ENCODE measurements around the gene RBM15B. TPM values are rescaled to one million over a fixed set of nuclear protein-coding genes. Genes with fewer than 3 reads are reported as not detected.

Gene RBM15B
- total RNA-seq = 10 to 100 TPM in 1 of 4 donors, 1 to 10 TPM in 3; 4.9 to 13.7 (median 8.9) TPM

- peak; percentile 95 to 97 for DNase-seq
- H3K27me3 ChIP-seq = no peaks in the 10 kb centered on the region
- peak within 1 kb of the TSS; percentile 77 to 94 (median 90) for H3K27ac ChIP-seq
- H3K4me1 ChIP-seq = peaks cover 50 to 60% of the 10 kb centered on the region in 2 donors
- ATAC-seq = peak; percentile 81 to 87
- H3K36me3 ChIP-seq = peaks cover 0 to 60% of the 10 kb centered on the region in 2 donors
- H3K9me3 ChIP-seq = no peaks in the 10 kb centered on the region
- intact Hi-C loops (cut with DNase I; ENCODE audit: low total_unique reads) = loop anchor here (1.0 to 10.0 kb wide), 2 partner anchors 108 to 1036 kb away; partner anchors contain the start of genes CYB561D2, NPRL2 and TMEM115
- in situ Hi-C loops (cut with MboI; ENCODE audit: low sequenced_read_pairs in 4 of 4) = loop anchor here in 3 of 4 donors (5.0 to 25.0 kb wide), 4 partner anchors 106 to 779 kb away; partner anchors contain the start of genes CISH (in 1 of the 3), MAPKAPK3 (in 1 of the 3) and TEX264 (in 1 of the 3)
- H3K4me3 ChIP-seq = peak within 1 kb of the TSS; percentile 68 to 82 (median 76)
- TF ChIP-seq CTCF (IDR thresholded peaks at IDR 0.05 in 4 of 5, conservative IDR thresholded peaks at IDR 0.05 in 1 of 5) (peak in 4 of 5 experiments; percentile 85 to 90 (median 88)), POLR2A (IDR thresholded peaks at IDR 0.05) (peak; percentile 79 to 85)
These were observed at the start of gene RBM15B for GRCh38 chr3:51391075-51391565. Gene RBM15B, plus strand, starts transcription at chr3:51391285. Its CDS starts 115 bp downstream, at chr3:51391400.

GRCh38 chr3:51343918-51344687 is 47.0 kb upstream of the RBM15B start:
- Histone ChIP-seq H3K27me3 (no peaks in the 10 kb centered on the region), H3K36me3 (no peaks in the 10 kb centered on the region), H3K27ac (no peak overlapping the region), H3K4me1 (no peaks in the 10 kb centered on the region), H3K9me3 (no peaks in the 10 kb centered on the region), H3K4me3 (no peak overlapping the region)
- DNase-seq (no peak), ATAC-seq (no peak)
- no peak for TF ChIP-seq POLR2A (IDR thresholded peaks at IDR 0.05)
- no peak for TF ChIP-seq CTCF (IDR thresholded peaks at IDR 0.05 in 4 of 5, conservative IDR thresholded peaks at IDR 0.05 in 1 of 5)
- in situ Hi-C loops (cut with MboI; ENCODE audit: low sequenced_read_pairs in 4 of 4) (no loop called here), intact Hi-C loops (cut with DNase I; ENCODE audit: low total_unique reads) (no loop called here)

DNA sequence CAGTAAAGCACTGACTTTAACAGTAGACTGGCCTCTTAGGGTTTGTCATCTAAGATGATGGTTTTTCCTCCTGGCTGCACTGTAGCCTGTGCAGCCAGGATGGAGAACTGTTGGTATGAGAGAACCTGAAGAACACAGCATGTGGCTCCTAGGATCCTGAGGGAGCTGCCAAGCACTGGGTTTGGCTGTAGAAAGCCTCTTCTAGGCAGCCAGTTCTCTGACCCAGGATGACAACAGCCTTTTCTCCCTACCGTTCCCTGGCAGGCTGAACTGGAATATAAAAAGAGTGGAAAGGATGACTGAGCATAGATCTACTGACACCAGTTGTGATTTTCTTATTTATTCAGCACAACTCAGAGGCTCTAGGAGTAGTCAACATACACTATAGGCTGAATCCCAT is 40.3 kb upstream of the RBM15B start:
- H3K36me3 ChIP-seq = no peaks in the 10 kb centered on the region
- H3K4me3 ChIP-seq = no peak overlapping the region
- ATAC-seq (no peak), DNase-seq (no peak)
- H3K27me3 ChIP-seq = no peaks in the 10 kb centered on the region
- intact Hi-C loops (cut with DNase I; ENCODE audit: low total_unique reads) = no loop called here
- no peak for TF ChIP-seq CTCF (IDR thresholded peaks at IDR 0.05 in 4 of 5, conservative IDR thresholded peaks at IDR 0.05 in 1 of 5)
- no peak for TF ChIP-seq POLR2A (IDR thresholded peaks at IDR 0.05)
- in situ Hi-C loops (cut with MboI; ENCODE audit: low sequenced_read_pairs in 4 of 4) = no loop called here
- no peaks in the 10 kb centered on the region for H3K4me1 ChIP-seq
- no peaks in the 10 kb centered on the region for H3K9me3 ChIP-seq
- H3K27ac ChIP-seq = no peak overlapping the region

DNA sequence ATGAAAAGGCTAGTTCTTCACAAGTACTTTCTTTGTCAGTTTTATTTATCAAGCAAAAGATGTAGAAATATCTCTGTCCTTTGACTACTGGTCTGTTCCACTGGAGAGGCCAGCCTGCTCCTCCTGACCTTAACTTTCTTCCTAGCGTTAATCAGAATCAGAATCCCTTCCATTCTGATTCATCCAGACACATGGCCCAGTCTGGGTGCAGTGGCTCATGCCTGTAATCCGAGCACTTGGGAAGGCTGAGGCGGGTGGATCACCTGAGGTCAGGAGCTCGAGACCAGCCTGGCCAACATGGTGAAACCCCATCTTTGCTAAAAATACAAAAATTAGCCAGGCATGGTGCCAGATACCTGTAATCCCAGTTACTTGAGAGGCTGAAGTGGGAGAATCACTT is 38.0 kb upstream of the RBM15B start:
- in situ Hi-C loops (cut with MboI; ENCODE audit: low sequenced_read_pairs in 4 of 4) = no loop called here
- intact Hi-C loops (cut with DNase I; ENCODE audit: low total_unique reads) = no loop called here
- TF ChIP-seq POLR2A (IDR thresholded peaks at IDR 0.05) = no peak
- no peak for TF ChIP-seq CTCF (IDR thresholded peaks at IDR 0.05 in 4 of 5, conservative IDR thresholded peaks at IDR 0.05 in 1 of 5)
- Histone ChIP-seq H3K4me1 (no peaks in the 10 kb centered on the region), H3K36me3 (no peaks in the 10 kb centered on the region), H3K4me3 (no peak overlapping the region), H3K27me3 (no peaks in the 10 kb centered on the region), H3K27ac (no peak overlapping the region), H3K9me3 (no peaks in the 10 kb centered on the region)
- no peak for DNase-seq
- ATAC-seq = no peak
